ENCODE measurements around the gene IP6K1.

GRCh38 chr3:49733551-49733950 lies 52.8 kb downstream of the IP6K1 start:
- TF ChIP-seq CTCF (IDR thresholded peaks at IDR 0.05 in 8 of 11, conservative IDR thresholded peaks at IDR 0.05 in 3 of 11) (no peak), POLR2A (IDR thresholded peaks at IDR 0.05) (no peak), POLR2AphosphoS5 (IDR thresholded peaks at IDR 0.05) (no peak)
